Endothelial cell of coronary artery (primary cell): ENCODE measurements around the gene TBL3. TPM values are rescaled to one million over a fixed set of nuclear protein-coding genes. Genes with fewer than 3 reads are reported as not detected.

Experiments used
- total RNA-seq: library from RNA; depleted of rRNA; stranded (reverse); fragments of >200 nt; gene quantifications from 2 replicates; pipeline ENCODE4 v1.2.3, GENCODE V29; 2014

TBL3 gene
- total RNA-seq = 45.6 and 49.4 TPM in 2 replicates

DNA sequence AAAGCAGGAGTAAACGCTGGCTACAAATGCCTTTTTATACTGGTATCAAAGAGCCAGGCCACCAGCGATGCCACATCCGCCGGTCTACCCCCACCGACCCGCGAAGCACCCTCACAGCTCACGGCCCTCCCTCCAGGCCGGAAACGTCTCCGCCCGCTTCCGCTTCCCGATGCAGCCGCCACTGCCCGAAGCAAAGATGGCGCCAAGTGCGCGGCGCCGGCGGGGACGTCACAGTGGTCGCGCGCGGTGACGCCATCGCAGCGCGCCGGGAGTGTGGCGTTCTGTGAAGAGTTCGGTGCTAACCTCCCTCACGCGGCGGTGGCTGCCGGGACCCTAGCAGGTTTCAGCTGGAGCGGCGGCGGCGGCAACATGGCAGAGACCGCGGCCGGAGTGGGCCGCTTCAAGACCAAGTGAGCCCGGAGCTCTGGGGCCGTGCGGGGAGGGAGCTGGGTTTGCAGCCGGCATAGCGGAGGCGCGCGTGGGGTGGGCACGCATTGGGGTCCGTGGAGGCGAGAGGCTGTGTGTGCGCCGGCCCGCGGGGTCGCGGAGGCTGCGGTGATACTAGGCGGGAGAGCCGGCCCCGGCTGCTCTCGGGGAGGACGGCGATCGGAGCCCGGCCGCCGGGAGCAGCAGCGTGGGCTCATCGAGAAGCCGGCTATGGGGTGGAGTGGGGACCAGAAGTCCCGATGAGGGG, at the start of gene TBL3:
TSS of gene TBL3 (plus strand) at position 258 of the 694 bp plus-strand sequence. CDS start at position 370, 112 bp downstream.

DNA sequence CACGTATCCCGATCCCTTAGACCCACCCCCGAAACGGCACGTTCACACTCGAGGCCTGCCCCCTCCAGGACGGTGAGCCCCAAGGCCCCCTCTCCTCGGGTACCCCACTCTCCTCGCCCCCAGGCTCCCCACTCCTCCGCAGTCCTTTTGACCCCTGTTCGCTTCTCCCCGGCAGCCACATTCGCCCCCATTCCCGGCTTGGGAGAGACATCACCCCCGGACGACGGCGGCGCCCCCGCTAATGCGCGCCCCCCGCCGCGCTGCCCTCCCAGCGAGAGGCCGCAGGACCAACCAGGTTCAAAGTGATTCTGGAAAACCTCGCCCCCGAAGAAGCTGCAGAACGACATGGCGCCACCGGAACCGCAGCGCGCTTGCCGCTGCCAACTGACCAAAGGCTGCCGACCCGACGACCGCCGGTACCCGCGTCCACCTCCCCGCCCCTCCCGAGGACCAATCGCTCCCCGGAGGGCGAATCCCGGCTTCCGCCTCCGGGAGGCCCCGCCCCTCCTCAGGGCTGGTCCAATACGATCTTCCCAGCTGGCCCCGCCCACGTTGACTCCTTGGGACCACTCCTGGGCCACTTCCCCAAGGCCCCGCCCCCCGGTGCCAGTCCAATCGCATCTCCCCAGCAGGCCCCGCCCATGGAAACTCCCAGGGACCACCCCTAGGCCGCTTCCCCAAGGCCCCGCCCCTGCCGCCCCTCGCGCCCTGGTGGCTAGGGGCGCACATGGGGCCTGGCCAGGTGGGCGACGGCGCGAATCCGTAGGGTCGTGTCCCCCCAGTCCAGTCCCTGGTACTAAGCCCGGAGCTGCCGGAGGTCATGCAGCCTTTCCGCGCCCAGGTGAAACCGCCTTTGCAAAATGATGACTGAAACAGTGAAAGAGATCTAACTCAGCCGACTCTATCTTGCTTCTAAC, 28.8 kb upstream of the TBL3 start, which contains the start of gene MSRB1:
TSS of gene MSRB1 (minus strand) at position 390 of the 917 bp plus-strand sequence. CDS start at position 347, 43 bp downstream.

DNA sequence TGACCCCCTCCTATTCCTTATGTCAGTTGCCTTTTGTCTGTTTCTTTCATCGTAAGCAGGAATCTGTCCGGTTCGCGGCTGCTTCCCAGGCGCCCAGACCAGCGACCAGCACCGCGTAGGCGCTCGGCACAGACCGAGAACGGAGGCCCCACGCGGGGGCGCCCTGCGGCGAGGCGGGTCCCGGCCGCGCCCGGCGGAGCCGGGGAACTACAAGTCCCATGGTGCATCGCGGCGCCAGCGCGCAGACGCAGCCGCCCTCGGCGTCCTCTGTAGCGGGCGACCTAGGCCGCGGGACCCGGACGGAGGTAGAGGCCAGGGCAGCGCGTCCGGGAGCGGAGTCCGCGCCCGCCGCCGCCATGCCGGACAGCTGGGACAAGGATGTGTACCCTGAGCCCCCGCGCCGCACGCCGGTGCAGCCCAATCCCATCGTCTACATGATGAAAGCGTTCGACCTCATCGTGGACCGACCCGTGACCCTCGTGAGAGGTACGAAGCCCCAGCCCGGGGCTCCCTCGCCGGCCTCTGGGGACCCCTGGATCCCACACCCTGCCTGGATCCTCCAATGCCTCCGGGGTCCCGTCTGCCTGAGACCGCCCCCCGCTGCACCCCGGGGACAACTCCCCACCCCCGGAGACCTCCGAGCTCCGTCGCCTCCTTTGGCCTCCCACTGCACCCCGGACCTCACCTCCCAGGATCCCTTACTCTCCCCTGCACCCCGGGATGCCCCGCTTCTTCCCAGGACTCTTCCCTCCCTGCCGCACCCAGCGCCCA, 12.4 kb upstream of the TBL3 start, which contains the start of gene NDUFB10:
TSS of gene NDUFB10 (plus strand) at position 270 of the 771 bp plus-strand sequence. CDS start at position 357, 87 bp downstream.

DNA sequence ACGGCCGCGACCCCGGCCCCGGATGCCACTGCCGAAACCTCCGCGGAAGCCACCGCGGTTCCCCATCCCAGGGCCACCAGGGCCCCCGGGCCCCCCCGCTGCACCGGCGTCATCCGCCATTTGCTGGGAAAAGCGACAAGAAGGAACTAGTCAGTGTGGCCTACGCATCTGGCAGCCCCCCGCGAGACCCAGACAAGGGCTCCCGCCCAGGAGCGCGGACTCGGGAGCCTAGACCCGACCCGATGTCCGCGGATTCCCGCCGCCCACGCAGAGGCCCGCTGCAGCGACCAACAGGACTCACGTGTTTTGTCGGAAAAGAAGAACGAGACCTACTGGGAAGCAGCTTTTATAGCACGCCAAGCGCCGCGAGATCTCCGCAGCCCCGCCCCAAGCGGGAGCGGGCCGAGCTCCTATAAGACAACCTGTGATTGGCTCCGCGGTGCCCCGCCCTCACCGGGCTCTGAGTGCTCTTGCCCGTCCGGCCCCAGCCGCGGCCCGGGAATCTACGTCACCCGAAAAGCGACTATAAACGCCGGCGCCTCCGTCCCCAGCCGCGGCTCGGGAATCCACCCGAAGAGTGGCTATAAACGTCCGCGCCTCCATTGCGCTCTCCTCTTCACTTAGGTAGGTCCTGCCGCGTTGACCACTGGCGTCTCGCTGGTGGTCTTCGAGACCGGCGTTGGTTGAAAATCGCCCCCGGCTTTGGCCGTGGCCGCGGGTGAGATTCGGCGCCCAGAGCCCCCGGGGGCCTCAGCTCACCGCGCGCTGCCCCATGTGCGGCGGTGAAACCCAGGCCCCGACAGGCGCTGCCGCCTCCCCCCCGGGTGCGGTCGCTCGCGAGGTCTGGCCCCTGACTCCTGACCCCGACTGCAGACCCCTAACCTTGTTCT, 7.1 kb upstream of the TBL3 start, which contains the start of gene RPS2:
TSS of gene RPS2 (minus strand) at position 321 of the 890 bp plus-strand sequence. CDS start at position 120, 201 bp downstream.

DNA sequence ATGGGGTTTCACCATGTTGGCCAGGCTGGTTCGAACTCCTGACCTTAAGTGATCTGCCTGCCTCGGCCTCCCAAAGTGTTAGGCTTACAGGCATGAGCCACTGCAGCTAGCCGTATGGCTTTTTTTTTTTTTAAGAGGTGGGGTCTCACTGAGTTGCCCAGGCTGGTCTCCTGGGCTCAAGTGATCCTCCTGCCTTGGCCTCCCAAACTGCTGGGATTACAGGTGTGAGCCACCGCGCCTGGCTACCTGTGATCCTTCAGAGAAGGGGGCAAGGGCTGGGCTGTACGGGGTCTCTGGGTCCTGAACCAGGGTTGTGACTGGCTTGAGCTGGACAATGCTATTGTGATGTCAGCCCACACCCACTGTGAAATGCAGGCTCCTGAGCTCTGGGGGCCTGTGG, 5.4 kb upstream of the TBL3 start, which contains the start of gene RNF151:
TSS of gene RNF151 (plus strand) at position 397 of the 400 bp plus-strand sequence. CDS start 26 bp downstream, outside the sequence.

DNA sequence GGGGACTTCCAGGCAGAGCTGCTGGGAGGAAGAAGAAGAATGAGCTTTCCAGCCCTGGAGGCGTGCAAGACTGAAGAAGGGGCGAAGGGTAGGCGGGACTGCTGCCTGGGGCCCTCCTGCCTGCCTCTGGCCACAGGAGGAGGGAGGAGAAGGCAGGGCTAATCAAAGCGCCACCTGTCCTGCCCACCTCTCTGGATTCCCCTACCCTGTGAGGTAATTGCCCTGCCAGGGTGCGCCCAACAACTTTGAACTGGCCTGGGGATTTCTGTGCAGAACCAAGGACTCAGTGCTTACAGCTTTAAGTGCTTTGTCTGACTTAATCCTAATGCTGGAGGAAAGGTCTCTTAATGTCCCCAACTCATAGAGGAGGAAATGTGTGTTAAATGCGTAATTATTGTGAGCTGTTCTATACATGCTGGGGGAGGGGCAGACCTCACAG, 9.6 kb downstream of the TBL3 start, which contains the start of gene NOXO1:
TSS of gene NOXO1 (minus strand) at position 72 of the 439 bp plus-strand sequence. CDS start 290 bp downstream, outside the sequence.

DNA sequence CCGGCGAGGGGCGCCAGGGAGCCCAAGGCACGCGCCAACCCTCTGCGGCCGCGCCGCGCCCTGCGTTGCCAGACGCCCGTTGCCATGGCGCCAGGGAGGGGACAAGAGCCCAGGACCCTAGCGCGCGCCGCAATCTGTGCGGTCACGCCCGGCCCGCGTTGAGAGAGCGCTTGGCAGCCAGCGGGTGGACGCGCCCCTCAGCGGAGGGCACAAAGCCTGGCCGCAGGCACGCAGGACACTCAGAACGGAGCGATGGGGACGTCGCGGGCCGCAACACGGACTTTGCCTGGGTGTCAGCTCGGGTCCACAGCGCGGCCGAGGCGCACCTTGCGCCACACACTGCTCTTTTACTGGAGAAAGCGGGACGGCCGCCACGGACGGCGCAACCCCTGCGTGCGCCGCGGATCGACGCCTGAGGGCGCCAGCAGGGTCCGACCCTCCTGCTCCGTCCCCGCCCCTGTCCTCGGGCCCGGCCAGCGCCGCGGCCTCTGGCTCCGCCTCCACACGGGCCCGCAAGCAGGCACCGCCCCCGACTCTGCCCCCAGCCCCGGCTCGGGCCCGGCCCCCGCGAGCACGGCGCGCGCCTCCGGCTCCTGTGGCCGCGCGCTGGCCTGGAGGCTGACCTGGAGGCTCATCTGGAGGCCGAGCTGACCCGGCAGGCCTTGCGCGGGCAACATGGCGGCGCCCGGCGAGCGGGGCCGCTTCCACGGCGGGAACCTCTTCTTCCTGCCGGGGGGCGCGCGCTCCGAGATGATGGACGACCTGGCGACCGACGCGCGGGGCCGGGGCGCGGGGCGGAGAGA, 11.9 kb downstream of the TBL3 start, which contains the start of gene GFER:
TSS of gene GFER (plus strand) at position 650 of the 803 bp plus-strand sequence. CDS start at position 676, 26 bp downstream.

DNA sequence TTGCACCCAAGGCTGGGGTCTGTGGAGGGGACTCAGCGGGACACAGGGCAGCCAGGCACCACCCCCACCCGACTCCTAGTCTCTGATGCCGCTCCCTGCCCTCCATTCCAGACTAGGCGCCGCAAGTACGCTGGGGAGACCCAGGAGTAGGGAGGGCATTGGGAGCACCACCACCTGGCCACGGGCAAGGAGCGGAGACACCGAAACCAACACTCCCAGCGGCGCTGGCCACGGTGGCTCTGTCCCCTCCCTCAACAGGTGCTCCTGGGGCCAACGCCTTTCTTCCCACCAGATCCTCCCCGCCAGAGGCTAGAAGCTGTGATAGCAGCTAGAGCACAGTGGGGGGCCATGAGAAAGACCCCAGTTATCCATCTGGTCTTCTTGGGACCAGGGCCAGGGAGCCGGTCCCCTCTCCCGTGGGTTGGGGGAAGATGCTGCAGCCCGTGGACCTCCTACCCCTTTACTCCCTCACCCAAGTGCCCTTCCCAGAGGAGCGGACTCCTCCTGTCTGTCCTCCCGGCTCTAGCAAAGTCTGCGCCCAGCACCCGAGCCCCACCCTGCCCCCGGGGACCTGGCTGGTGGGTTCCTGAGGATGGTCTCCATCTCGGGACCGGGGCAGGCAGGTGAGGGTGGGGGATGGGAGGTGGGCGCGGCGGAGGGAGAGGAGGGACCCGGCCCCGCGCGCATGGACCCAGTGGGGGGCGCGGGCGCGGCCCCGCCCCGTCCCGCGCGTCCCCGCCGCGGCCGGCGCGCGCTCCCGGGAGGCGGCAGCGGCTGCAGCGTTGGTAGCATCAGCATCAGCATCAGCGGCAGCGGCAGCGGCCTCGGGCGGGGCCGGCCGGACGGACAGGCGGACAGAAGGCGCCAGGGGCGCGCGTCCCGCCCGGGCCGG, 17.6 kb downstream of the TBL3 start, which contains the start of gene SYNGR3:
TSS of gene SYNGR3 (plus strand) at position 762 of the 892 bp plus-strand sequence. CDS start 133 bp downstream, outside the sequence.

DNA sequence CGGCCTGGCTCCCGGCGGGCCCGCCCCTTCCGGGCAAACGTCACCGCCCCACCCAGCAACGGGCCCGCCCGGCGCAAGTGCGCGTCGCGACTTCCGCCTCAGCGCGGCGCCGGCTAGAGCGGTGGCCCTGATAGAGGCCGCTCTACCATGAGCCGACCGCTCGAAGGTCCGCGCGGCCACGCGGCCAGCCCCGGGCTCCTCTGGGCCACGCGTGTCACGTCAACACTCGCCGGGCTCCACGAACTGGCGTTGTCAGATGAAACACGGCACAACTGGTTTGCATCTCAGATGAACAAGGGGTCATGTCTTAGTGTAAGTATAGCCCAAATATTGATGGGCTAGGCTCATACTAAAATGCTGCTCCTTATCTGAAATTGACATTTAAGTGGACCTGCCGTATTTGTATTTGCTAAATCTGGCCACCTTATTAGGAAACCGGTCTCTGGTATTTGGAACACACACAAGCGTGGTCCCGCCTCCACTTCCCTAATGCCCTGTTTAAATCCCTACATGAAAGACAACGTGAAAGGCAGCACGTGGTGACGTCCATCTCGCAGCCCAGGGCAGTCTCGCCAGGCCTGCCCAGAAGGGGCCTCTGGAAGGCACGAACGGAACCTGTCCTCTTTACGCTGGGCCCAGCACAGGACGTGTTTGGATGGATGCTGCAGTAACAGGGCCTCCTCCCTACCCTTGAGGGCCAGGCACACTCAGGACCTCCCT, 38.1 kb downstream of the TBL3 start, which contains the start of gene ZNF598:
TSS of gene ZNF598 (minus strand) at position 31 of the 720 bp plus-strand sequence.

DNA sequence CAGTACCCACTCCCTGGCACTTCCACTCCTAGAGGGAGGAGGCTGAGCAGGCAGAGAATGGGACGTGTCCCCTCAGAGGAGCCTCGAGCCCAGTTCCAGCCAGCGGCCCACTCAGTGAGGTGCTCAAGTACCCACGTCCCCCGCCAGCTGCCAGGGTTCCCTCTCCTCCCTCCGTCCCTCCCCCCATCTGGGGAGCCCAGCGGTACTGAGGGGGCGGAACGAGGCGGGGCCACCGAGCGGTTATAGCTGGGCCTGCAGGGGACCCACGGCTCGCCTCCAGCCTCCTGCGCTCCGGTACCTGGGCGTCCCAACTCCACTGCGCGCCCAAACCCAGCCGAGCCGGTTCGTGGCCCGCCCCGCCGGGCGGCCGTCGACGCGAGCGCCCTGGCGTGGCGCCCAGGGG, 47.7 kb downstream of the TBL3 start, which contains the start of gene NPW:
TSS of gene NPW (plus strand) at position 268 of the 403 bp plus-strand sequence.

DNA sequence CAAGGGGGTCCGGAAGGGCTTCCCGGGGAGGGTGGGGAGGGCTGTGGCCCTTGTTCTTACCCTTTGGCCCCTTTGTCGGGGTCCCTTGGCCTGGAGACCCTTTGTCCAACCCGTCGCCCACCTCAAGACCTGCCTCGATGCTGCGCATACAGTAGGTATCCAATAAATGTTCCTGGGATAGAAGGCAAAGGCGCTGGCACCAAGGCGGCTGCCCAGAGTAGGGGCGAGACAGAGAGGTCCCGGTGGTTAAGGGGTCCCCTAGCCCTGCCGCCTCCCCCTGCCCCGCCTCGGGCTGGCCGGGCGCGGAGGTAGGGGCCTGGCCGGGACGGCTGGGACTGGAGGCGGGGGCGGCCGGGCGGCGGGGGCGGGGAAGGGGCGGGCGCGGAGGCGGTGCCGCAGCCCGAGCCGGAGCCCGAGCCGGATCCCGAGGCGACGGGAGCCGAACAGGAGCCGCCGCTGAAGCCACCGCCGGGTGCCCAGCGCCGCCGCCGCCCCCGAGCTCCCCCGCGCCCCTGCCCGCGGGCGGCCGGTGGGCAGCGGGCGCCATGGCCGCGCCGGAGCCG, 54.7 kb downstream of the TBL3 start, which contains the start of gene NHERF2:
TSS of gene NHERF2 (plus strand) at position 442 of the 563 bp plus-strand sequence. CDS start at position 546, 104 bp downstream.

Other genes starting within 250 kb of the TBL3 start
- gene NME3, start 200.5 kb upstream of the TBL3 start, total RNA-seq = 32.7 and 53.0 TPM in 2 replicates
- 4.7 and 11.7 TPM in 2 replicates for gene EME2, start 199.2 kb upstream of the TBL3 start, total RNA-seq
- gene MRPS34, start 198.9 kb upstream of the TBL3 start, total RNA-seq = 107 and 111 TPM in 2 replicates
- gene SPSB3, start 189.5 kb upstream of the TBL3 start, total RNA-seq = 38.5 and 53.4 TPM in 2 replicates
- gene NUBP2, start 189.1 kb upstream of the TBL3 start, total RNA-seq = 73.8 and 74.3 TPM in 2 replicates
- gene IGFALS, start 178.3 kb upstream of the TBL3 start, total RNA-seq = not detected in 2 replicates
- gene HAGH, start 145.2 kb upstream of the TBL3 start, total RNA-seq = 74.0 and 91.0 TPM in 2 replicates
- 132 and 143 TPM in 2 replicates for gene FAHD1, start 144.8 kb upstream of the TBL3 start, total RNA-seq
- under 0.01 TPM in 1 of 2 replicates, not detected in the other for gene MEIOB, start 99.9 kb upstream of the TBL3 start, total RNA-seq
- gene HS3ST6, start 53.6 kb upstream of the TBL3 start, total RNA-seq = not detected in 2 replicates
- 5.8 and 8.2 TPM in 2 replicates for gene MSRB1, start 28.9 kb upstream of the TBL3 start, total RNA-seq
- gene RPL3L, start 17.4 kb upstream of the TBL3 start, total RNA-seq = not detected in 2 replicates
- 149 and 206 TPM in 2 replicates for gene NDUFB10, start 12.5 kb upstream of the TBL3 start, total RNA-seq
- 3,397 and 3,624 TPM in 2 replicates for gene RPS2, start 7.2 kb upstream of the TBL3 start, total RNA-seq
- not detected in 2 replicates for gene RNF151, start 5.2 kb upstream of the TBL3 start, total RNA-seq
- not detected in 2 replicates for gene NOXO1, start 9.4 kb downstream of the TBL3 start, total RNA-seq
- 12.8 and 14.6 TPM in 2 replicates for gene GFER, start 12.1 kb downstream of the TBL3 start, total RNA-seq
- gene SYNGR3, start 17.9 kb downstream of the TBL3 start, total RNA-seq = 2.0 and 2.9 TPM in 2 replicates
- 17.7 and 23.6 TPM in 2 replicates for gene ZNF598, start 37.8 kb downstream of the TBL3 start, total RNA-seq
- gene NPW, start 47.7 kb downstream of the TBL3 start, total RNA-seq = 0.18 and 0.38 TPM in 2 replicates
- 63.8 and 66.9 TPM in 2 replicates for gene NHERF2, start 54.8 kb downstream of the TBL3 start, total RNA-seq
- gene NTHL1, start 75.8 kb downstream of the TBL3 start, total RNA-seq = 49.3 and 52.5 TPM in 2 replicates
- 44.4 and 54.6 TPM in 2 replicates for gene TSC2, start 75.9 kb downstream of the TBL3 start, total RNA-seq
- gene PKD1, start 163.8 kb downstream of the TBL3 start, total RNA-seq = 38.1 and 102 TPM in 2 replicates
- 0.75 and 1.3 TPM in 2 replicates for gene RAB26, start 176.6 kb downstream of the TBL3 start, total RNA-seq
- 88.0 and 89.5 TPM in 2 replicates for gene TRAF7, start 183.7 kb downstream of the TBL3 start, total RNA-seq
- 0.19 and 0.54 TPM in 2 replicates for gene CASKIN1, start 224.6 kb downstream of the TBL3 start, total RNA-seq
- 13.2 and 19.7 TPM in 2 replicates for gene MLST8, start 233.4 kb downstream of the TBL3 start, total RNA-seq
- 1.6 and 2.4 TPM in 2 replicates for gene BRICD5, start 238.8 kb downstream of the TBL3 start, total RNA-seq
- gene PGP, start 242.8 kb downstream of the TBL3 start, total RNA-seq = 14.3 and 16.6 TPM in 2 replicates